GM23248 (cell line): ENCODE results near the gene ANKRD39. TPM values are rescaled to one million over a fixed set of nuclear protein-coding genes. Genes with fewer than 3 reads are reported as not detected.

ENCODE experiments used
- DNase-seq: peaks from one replicate; pipeline ENCODE4 v3.0.0-alpha.2; 2015
- H2AFZ ChIP-seq: fragments of 200-600 bp; sonication (generic); 2 replicates; pipeline ENCODE4 v1.6.1; 2016; ENCODE audit warnings: antibody characterized with exemption
- H3F3A ChIP-seq: fragments of 200-600 bp; sonication (generic); 2 replicates; pipeline ENCODE4 v1.6.1; 2016; ENCODE audit warnings: mild to moderate bottlenecking, antibody characterized with exemption, mixed run types; ENCODE audit not compliant: insufficient read depth
- H3K27ac ChIP-seq: fragments of 200-600 bp; sonication (generic); 2 replicates; pipeline ENCODE4 v1.5.1; 2016; ENCODE audit warnings: mild to moderate bottlenecking
- H3K27me3 ChIP-seq: fragments of 200-600 bp; sonication (generic); replicated peaks from 2 replicates; pipeline ENCODE4 v1.6.1; 2016; ENCODE audit warnings: mild to moderate bottlenecking; ENCODE audit not compliant: insufficient read depth
- H3K36me3 ChIP-seq: fragments of 200-600 bp; sonication (generic); 2 replicates; pipeline ENCODE4 v1.6.1; 2016; ENCODE audit warnings: low read depth, mild to moderate bottlenecking
- H3K4me1 ChIP-seq: fragments of 200-600 bp; sonication (generic); 2 replicates; pipeline ENCODE4 v1.6.1; 2016; ENCODE audit warnings: mild to moderate bottlenecking; ENCODE audit not compliant: insufficient read depth
- H3K4me2 ChIP-seq: fragments of 200-600 bp; sonication (generic); one replicate; pipeline ENCODE4 v1.6.1; 2016; ENCODE audit warnings: mild to moderate bottlenecking; ENCODE audit not compliant: unreplicated experiment
- H3K4me3 ChIP-seq: fragments of 200-600 bp; sonication (generic); 2 replicates; pipeline ENCODE4 v1.5.1; 2016; ENCODE audit warnings: mild to moderate bottlenecking
- H3K79me2 ChIP-seq: fragments of 200-600 bp; sonication (generic); 2 replicates; pipeline ENCODE4 v1.6.1; 2016; ENCODE audit warnings: mild to moderate bottlenecking; ENCODE audit not compliant: insufficient read depth
- H3K9ac ChIP-seq: fragments of 200-600 bp; sonication (generic); 2 replicates; pipeline ENCODE4 v1.6.1; 2016; ENCODE audit warnings: mild to moderate bottlenecking
- H3K9me2 ChIP-seq: fragments of 200-600 bp; sonication (generic); 2 replicates; pipeline ENCODE4 v1.6.1; 2016; ENCODE audit warnings: mixed run types, mild to moderate bottlenecking, moderate library complexity; ENCODE audit not compliant: insufficient read depth
- H3K9me3 ChIP-seq: fragments of 200-600 bp; sonication (generic); one replicate; pipeline ENCODE4 v1.6.1; 2017; ENCODE audit warnings: low read depth
- H4K20me1 ChIP-seq: fragments of 200-600 bp; sonication (generic); 2 replicates; pipeline ENCODE4 v1.6.0; 2016; ENCODE audit not compliant: insufficient read depth
- EZH2 ChIP-seq: fragments of 200-600 bp; sonication (generic); IDR thresholded peaks from 2 replicates; pipeline ENCODE4 v1.6.1; 2018; ENCODE audit warnings: antibody characterized with exemption, mild to moderate bottlenecking; ENCODE audit not compliant: insufficient read depth, poor library complexity, severe bottlenecking
- EZH2phosphoT487 ChIP-seq: fragments of 200-600 bp; sonication (generic); IDR thresholded peaks from 2 replicates; pipeline ENCODE4 v1.6.1; 2018; ENCODE audit warnings: antibody characterized with exemption, moderate library complexity, mild to moderate bottlenecking, low read depth; ENCODE audit not compliant: insufficient read depth
- WGBS, 2 experiments: methylation state at CpG; one replicate each; pipeline ENCODE4 v1.1.6; 2015 to 2017; ENCODE audit warnings: low lambda C conversion rate in 2 of 2, low coverage in 1 of 2; ENCODE audit errors: missing lambda C conversion rate in 2 of 2; 5-methylcytosine and 5-hydroxymethylcytosine counted together
- in situ Hi-C: fragments of 300-500 bp; cut with MboI; formaldehyde crosslinking; loops from 2 replicates; pipeline ENCODE4 v1.15.0; 2020
- polyA plus RNA-seq: library from polyadenylated mRNA; unstranded; fragments of >200 nt; fragmentation: Nextera tagmentation; extraction: Ambion mirVana; gene quantifications from 2 replicates; pipeline ENCODE4 v1.2.1, GENCODE V29; 2016
- total RNA-seq: library from RNA; depleted of rRNA; stranded (reverse); fragments of >200 nt; shearing (Covaris generic); gene quantifications from 2 replicates; pipeline ENCODE4 v1.2.3, GENCODE V29; 2014

ANKRD39 gene
- total and polyA plus RNA-seq, 2 experiments from 2014 or later = 10.9 to 12.3 TPM

GRCh38 chr2:96884299-96885094 lies 26.7 kb upstream of the ANKRD39 start:
- TF ChIP-seq EZH2phosphoT487 (no peak), EZH2 (no peak)
- no peak overlapping the region for H3K9ac ChIP-seq
- H3K9me2 ChIP-seq = no peaks in the 10 kb centered on the region
- no peak for DNase-seq
- no peaks in the 10 kb centered on the region for H4K20me1 ChIP-seq
- in situ Hi-C loops = no loop called here
- no peak overlapping the region for H3K4me2 ChIP-seq
- no peaks in the 10 kb centered on the region for H3K79me2 ChIP-seq
- 85 to 86% methylated on average over 19 of the region's 19 CpGs for WGBS, 2 experiments
- no peaks in the 10 kb centered on the region for H3K4me1 ChIP-seq
- H3K27ac ChIP-seq = no peak overlapping the region
- H3K27me3 ChIP-seq = peaks cover 7% of the 10 kb centered on the region; the same call in 1 of the 2 replicates
- no peak overlapping the region for H2AFZ ChIP-seq
- H3K36me3 ChIP-seq = no peaks in the 10 kb centered on the region
- no peaks in the 10 kb centered on the region for H3K9me3 ChIP-seq
- no peaks in the 10 kb centered on the region for H3F3A ChIP-seq
- no peak overlapping the region for H3K4me3 ChIP-seq

GRCh38 chr2:96883306-96883705 lies 25.5 kb upstream of the ANKRD39 start:
- no peak overlapping the region for H3K27ac ChIP-seq
- H3K9ac ChIP-seq = no peak overlapping the region
- no peaks in the 10 kb centered on the region for H4K20me1 ChIP-seq
- in situ Hi-C loops = no loop called here
- no peaks in the 10 kb centered on the region for H3K79me2 ChIP-seq
- WGBS, 2 experiments = 73 to 77% methylated on average over 9 of the region's 9 CpGs
- H3K9me2 ChIP-seq = no peaks in the 10 kb centered on the region
- no peak overlapping the region for H2AFZ ChIP-seq
- no peaks in the 10 kb centered on the region for H3F3A ChIP-seq
- no peaks in the 10 kb centered on the region for H3K36me3 ChIP-seq
- H3K27me3 ChIP-seq = peaks cover 7% of the 10 kb centered on the region; the same call in 1 of the 2 replicates
- H3K4me3 ChIP-seq = no peak overlapping the region
- H3K9me3 ChIP-seq = no peaks in the 10 kb centered on the region
- no peak overlapping the region for H3K4me2 ChIP-seq
- H3K4me1 ChIP-seq = no peaks in the 10 kb centered on the region
- TF ChIP-seq EZH2 = no peak
- no peak for TF ChIP-seq EZH2phosphoT487
- DNase-seq = no peak

DNA sequence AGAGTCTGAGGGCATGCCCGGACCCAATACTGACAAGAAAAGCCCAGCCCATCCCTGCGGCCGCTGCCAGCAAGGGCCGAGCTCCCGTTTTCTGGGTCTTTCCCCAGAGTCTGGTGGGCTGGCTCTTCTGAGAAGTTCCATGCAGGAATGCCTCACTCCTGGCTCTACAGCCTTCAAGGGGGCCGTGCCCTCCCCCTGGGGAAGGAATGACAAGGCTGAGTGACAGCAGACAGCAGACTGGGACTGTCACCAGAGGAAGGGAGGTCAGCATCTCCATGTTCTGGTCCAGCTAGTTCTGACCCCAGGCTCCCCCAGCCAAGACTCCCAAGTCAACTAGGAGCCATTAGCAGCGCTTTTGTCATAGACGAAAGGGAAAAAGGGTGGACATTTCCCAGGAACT lies 25.1 kb upstream of the ANKRD39 start:
- 61 to 66% methylated on average over 8 of the region's 8 CpGs for WGBS, 2 experiments
- DNase-seq = no peak
- in situ Hi-C loops = no loop called here

DNA sequence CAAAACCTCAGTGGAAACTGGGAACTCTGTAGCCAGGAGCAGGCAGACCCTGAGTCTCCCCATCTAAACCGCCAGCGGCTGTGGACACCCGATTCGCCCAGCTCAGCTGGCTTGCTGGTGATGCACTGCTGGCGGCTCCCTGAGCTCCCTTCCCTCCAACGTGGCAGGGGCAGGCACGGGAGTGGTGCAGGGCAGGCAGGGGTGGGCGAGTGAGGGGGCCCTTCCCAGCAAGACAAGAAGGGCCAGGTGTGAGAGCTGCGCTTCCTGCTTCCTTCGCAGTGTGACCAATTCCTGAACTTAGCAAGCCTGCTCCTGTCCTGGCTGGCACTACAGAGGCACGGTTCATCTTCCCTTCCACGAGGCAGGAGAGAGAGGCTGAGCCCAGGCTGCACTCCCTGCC lies 24.4 kb upstream of the ANKRD39 start:
- Histone ChIP-seq H3K9ac (no peak overlapping the region), H3K4me1 (no peaks in the 10 kb centered on the region), H4K20me1 (no peaks in the 10 kb centered on the region), H3K27me3 (peaks cover 7% of the 10 kb centered on the region; the same call in 1 of the 2 replicates), H3K36me3 (no peaks in the 10 kb centered on the region), H3K9me2 (no peaks in the 10 kb centered on the region), H2AFZ (no peak overlapping the region), H3K9me3 (no peaks in the 10 kb centered on the region), H3K79me2 (no peaks in the 10 kb centered on the region), H3K27ac (no peak overlapping the region), H3K4me2 (no peak overlapping the region), H3K4me3 (no peak overlapping the region), H3F3A (no peaks in the 10 kb centered on the region)
- WGBS, 2 experiments = 59 to 93% methylated on average over 8 to 12 of the region's 12 CpGs
- DNase-seq = no peak
- in situ Hi-C loops = no loop called here
- TF ChIP-seq EZH2 (no peak), EZH2phosphoT487 (no peak)

More for the DNA sequence above, 25.1 kb upstream of the ANKRD39 start:
- Histone ChIP-seq H3K4me1 (no peaks in the 10 kb centered on the region), H3F3A (no peaks in the 10 kb centered on the region), H2AFZ (no peak overlapping the region), H3K9ac (no peak overlapping the region), H3K4me2 (no peak overlapping the region), H3K27me3 (peaks cover 7% of the 10 kb centered on the region; the same call in 1 of the 2 replicates), H3K36me3 (no peaks in the 10 kb centered on the region), H4K20me1 (no peaks in the 10 kb centered on the region), H3K4me3 (no peak overlapping the region), H3K27ac (no peak overlapping the region), H3K9me2 (no peaks in the 10 kb centered on the region), H3K79me2 (no peaks in the 10 kb centered on the region), H3K9me3 (no peaks in the 10 kb centered on the region)
- no peak for TF ChIP-seq EZH2
- no peak for TF ChIP-seq EZH2phosphoT487
